ENCODE results near the gene SLC25A47.

SLC25A47 gene

DNA sequence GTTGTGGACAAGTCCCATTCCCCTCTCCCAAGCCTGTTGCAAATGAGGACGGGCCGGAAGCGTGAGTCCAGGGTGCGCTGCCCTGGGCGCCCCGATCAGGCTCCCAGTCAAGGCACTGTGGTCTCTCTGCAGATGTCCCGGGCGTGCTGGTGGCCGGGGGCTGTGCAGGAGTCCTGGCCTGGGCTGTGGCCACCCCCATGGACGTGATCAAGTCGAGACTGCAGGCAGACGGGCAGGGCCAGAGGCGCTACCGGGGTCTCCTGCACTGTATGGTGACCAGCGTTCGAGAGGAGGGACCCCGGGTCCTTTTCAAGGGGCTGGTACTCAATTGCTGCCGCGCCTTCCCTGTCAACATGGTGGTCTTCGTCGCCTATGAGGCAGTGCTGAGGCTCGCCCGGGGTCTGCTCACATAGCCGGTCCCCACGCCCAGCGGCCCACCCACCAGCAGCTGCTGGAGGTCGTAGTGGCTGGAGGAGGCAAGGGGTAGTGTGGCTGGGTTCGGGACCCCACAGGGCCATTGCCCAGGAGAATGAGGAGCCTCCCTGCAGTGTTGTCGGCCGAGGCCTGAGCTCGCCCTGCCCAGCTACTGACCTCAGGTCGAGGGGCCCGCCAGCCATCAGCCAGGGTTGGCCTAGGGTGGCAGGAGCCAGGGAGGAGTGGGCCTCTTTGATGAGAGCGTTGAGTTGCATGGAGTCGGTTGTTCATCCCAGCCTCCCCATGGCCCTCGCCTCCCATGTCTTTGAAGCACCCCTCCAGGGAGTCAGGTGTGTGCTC lies 6.3 kb downstream of the SLC25A47 start:
- Histone ChIP-seq H2AFZ (ENCODE audit: low read depth, low read length) (no peak overlapping the region), H3K9me3 (ENCODE audit: insufficient read depth, low read length, severe bottlenecking) (no peaks in the 10 kb centered on the region), H3K4me2 (ENCODE audit: insufficient read depth, low read length) (no peak overlapping the region), H3K9ac (ENCODE audit: low read depth, low read length) (no peak overlapping the region), H3K27me3 (ENCODE audit: insufficient read depth, low read length, poor library complexity) (no peaks in the 10 kb centered on the region), H3K4me3 (ENCODE audit: low read depth in 1 of 2, low read length in 2 of 2) (no peak overlapping the region), H3K79me2 (ENCODE audit: insufficient read depth, low read length) (no peaks in the 10 kb centered on the region), H3K4me1 (ENCODE audit: insufficient read depth, low read length) (no peaks in the 10 kb centered on the region), H3K27ac (ENCODE audit: low read length) (no peak overlapping the region), H4K20me1 (ENCODE audit: insufficient read depth, low read length) (no peaks in the 10 kb centered on the region; the same call in 1 of the 2 replicates), H3K36me3 (ENCODE audit: insufficient read depth, low read length) (peaks cover under 1% of the 10 kb centered on the region; the same call in 1 of the 2 replicates)
- TF ChIP-seq, protein P1, sequence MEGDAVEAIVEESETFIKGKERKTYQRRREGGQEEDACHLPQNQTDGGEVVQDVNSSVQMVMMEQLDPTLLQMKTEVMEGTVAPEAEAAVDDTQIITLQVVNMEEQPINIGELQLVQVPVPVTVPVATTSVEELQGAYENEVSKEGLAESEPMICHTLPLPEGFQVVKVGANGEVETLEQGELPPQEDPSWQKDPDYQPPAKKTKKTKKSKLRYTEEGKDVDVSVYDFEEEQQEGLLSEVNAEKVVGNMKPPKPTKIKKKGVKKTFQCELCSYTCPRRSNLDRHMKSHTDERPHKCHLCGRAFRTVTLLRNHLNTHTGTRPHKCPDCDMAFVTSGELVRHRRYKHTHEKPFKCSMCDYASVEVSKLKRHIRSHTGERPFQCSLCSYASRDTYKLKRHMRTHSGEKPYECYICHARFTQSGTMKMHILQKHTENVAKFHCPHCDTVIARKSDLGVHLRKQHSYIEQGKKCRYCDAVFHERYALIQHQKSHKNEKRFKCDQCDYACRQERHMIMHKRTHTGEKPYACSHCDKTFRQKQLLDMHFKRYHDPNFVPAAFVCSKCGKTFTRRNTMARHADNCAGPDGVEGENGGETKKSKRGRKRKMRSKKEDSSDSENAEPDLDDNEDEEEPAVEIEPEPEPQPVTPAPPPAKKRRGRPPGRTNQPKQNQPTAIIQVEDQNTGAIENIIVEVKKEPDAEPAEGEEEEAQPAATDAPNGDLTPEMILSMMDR (IDR thresholded peaks at IDR 0.05; ENCODE audit: borderline replicate concordance, extremely low read depth, low read length, poor library complexity, severe bottlenecking) = no peak
- no peak for TF ChIP-seq EZH2 (IDR thresholded peaks at IDR 0.05; ENCODE audit: borderline replicate concordance, low read depth, low read length, severe bottlenecking)
- no peak for DNase-seq
- ATAC-seq (ENCODE audit: insufficient read depth, low read depth) = no peak

DNA sequence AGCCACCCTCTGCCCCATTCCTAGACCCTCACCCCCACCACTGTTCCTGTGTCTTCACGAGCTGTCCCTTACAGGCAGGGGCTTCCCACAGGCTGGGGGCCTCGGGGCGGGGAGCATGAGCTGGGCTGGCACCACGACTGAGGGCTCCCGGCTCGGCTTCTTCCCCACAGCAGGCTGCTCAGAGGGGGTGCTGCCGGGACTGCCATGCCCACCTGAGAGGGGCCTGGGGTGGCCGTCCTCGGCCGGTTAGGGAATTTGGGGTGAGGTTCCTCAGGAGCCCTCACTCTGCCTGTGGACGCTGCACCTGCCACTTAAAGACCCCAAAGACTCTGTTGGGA lies 6.8 kb downstream of the SLC25A47 start:
- Histone ChIP-seq H2AFZ (ENCODE audit: low read depth, low read length) (no peak overlapping the region), H3K79me2 (ENCODE audit: insufficient read depth, low read length) (no peaks in the 10 kb centered on the region), H3K4me1 (ENCODE audit: insufficient read depth, low read length) (no peaks in the 10 kb centered on the region), H3K27me3 (ENCODE audit: insufficient read depth, low read length, poor library complexity) (no peaks in the 10 kb centered on the region), H3K36me3 (ENCODE audit: insufficient read depth, low read length) (peaks cover 6% of the 10 kb centered on the region; the same call in 1 of the 2 replicates), H3K9me3 (ENCODE audit: insufficient read depth, low read length, severe bottlenecking) (no peaks in the 10 kb centered on the region), H3K4me2 (ENCODE audit: insufficient read depth, low read length) (no peak overlapping the region), H3K4me3 (ENCODE audit: low read depth in 1 of 2, low read length in 2 of 2) (no peak overlapping the region), H4K20me1 (ENCODE audit: insufficient read depth, low read length) (no peaks in the 10 kb centered on the region), H3K27ac (ENCODE audit: low read length) (no peak overlapping the region), H3K9ac (ENCODE audit: low read depth, low read length) (no peak overlapping the region)
- ATAC-seq (ENCODE audit: insufficient read depth, low read depth) (no peak), DNase-seq (no peak)
- no peak for TF ChIP-seq EZH2 (IDR thresholded peaks at IDR 0.05; ENCODE audit: borderline replicate concordance, low read depth, low read length, severe bottlenecking)
- TF ChIP-seq, protein P1 (IDR thresholded peaks at IDR 0.05; ENCODE audit: borderline replicate concordance, extremely low read depth, low read length, poor library complexity, severe bottlenecking) = no peak

DNA sequence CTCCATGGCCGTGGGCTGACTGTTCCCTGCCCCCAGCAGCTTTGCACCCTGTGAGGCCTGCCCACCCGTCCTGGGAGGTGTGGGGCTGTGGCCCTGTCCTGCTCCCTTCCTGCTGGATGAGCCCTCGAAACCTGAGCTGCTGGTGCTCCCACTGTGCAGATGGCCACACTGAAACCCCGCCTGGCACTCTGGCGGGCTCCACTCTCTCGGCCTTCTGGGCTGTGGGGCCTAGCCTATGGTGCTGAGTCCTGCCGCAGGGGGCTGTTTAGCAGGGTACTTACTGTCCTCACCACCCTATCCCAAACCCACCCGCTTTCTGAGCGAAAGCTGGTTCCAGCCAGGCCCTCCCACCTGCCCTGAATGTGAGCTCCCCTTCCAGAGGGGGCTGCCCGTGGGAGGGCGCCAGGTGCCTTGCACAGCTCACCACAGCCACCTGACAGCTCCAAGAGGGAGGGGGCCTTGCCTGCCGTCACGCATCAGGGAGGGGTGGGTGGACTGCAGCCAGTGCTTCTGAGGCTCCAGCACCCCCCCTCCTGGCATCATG lies 7.3 kb downstream of the SLC25A47 start:
- DNase-seq (no peak), ATAC-seq (ENCODE audit: insufficient read depth, low read depth) (peak; percentile 22; the same call in 1 of the 3 replicates)
- Histone ChIP-seq H3K36me3 (ENCODE audit: insufficient read depth, low read length) (peaks cover 8% of the 10 kb centered on the region; the same call in 1 of the 2 replicates), H3K27ac (ENCODE audit: low read length) (no peak overlapping the region), H3K79me2 (ENCODE audit: insufficient read depth, low read length) (no peaks in the 10 kb centered on the region), H3K9me3 (ENCODE audit: insufficient read depth, low read length, severe bottlenecking) (no peaks in the 10 kb centered on the region), H3K4me1 (ENCODE audit: insufficient read depth, low read length) (no peaks in the 10 kb centered on the region), H2AFZ (ENCODE audit: low read depth, low read length) (no peak overlapping the region), H3K4me2 (ENCODE audit: insufficient read depth, low read length) (no peak overlapping the region), H3K27me3 (ENCODE audit: insufficient read depth, low read length, poor library complexity) (no peaks in the 10 kb centered on the region), H3K9ac (ENCODE audit: low read depth, low read length) (no peak overlapping the region), H4K20me1 (ENCODE audit: insufficient read depth, low read length) (no peaks in the 10 kb centered on the region), H3K4me3 (ENCODE audit: low read depth in 1 of 2, low read length in 2 of 2) (no peak overlapping the region)
- TF ChIP-seq EZH2 (IDR thresholded peaks at IDR 0.05; ENCODE audit: borderline replicate concordance, low read depth, low read length, severe bottlenecking) = no peak
- TF ChIP-seq, protein P1 (IDR thresholded peaks at IDR 0.05; ENCODE audit: borderline replicate concordance, extremely low read depth, low read length, poor library complexity, severe bottlenecking) = no peak
